Measurements from ENCODE around the gene RNF113B.

Gene RNF113B

GRCh38 chr13:98169331-98169730 lies 7.7 kb downstream of the RNF113B start:
- H2AK5ac ChIP-seq (ENCODE audit: low read length, severe bottlenecking), result peak overlapping the region; percentile 75
- no peak overlapping the region for H2BK15ac ChIP-seq (ENCODE audit: low read depth, poor library complexity, severe bottlenecking)
- no peak overlapping the region for H3K4ac ChIP-seq (ENCODE audit: low read depth in 1 of 2, low read length in 2 of 2)
- no peak overlapping the region for H3K23ac ChIP-seq (ENCODE audit: low read length in 2 of 2)
- H4K91ac ChIP-seq (ENCODE audit: low read length), result no peak overlapping the region
- H3K14ac ChIP-seq (ENCODE audit: low read length in 2 of 2), result no peak overlapping the region
- H3K9me3 ChIP-seq (ENCODE audit: control insufficient read depth, low read length), result no peaks in the 10 kb centered on the region
- H3K4me1 ChIP-seq (ENCODE audit: control insufficient read depth, insufficient read depth, low read depth, low read length), result peaks cover 13% of the 10 kb centered on the region
- H3K4me3 ChIP-seq (ENCODE audit: insufficient read depth in 1 of 2, low read depth in 1 of 2, low read length in 2 of 2), result no peak overlapping the region
- no peak overlapping the region for H2BK12ac ChIP-seq (ENCODE audit: low read length in 2 of 2)
- H3K79me1 ChIP-seq (replicated peaks; ENCODE audit: low read length, poor library complexity, severe bottlenecking), result peaks cover 9% of the 10 kb centered on the region
- no CpG with 5 or more reads among the region's 3 CpGs for WGBS
- no peak overlapping the region for H2AFZ ChIP-seq (ENCODE audit: low read depth, low read length)
- H3K27me3 ChIP-seq (ENCODE audit: control insufficient read depth in 1 of 2, insufficient read depth in 1 of 2, low read length in 2 of 2), result no peaks in the 10 kb centered on the region
- no peak overlapping the region for H3K4me2 ChIP-seq (ENCODE audit: low read length, poor library complexity, severe bottlenecking)
- H2BK120ac ChIP-seq (ENCODE audit: low read depth, low read length), result no peak overlapping the region
- no peak for DNase-seq
- H3K36me3 ChIP-seq (ENCODE audit: control insufficient read depth in 1 of 2, insufficient read depth in 2 of 2, low read depth in 1 of 2, low read length in 2 of 2), result no peaks in the 10 kb centered on the region
- no peak overlapping the region for H2BK5ac ChIP-seq (ENCODE audit: low read depth, low read length, poor library complexity, severe bottlenecking)
- H4K8ac ChIP-seq (ENCODE audit: low read length), result no peak overlapping the region
- no peak overlapping the region for H3K18ac ChIP-seq (ENCODE audit: low read depth in 1 of 2, low read length in 2 of 2)
- no peak overlapping the region for H3K9ac ChIP-seq (ENCODE audit: low read length)
- no peak overlapping the region for H3K27ac ChIP-seq (ENCODE audit: low read length, poor library complexity, severe bottlenecking)

- no peak overlapping the region for H3K4me3 ChIP-seq (ENCODE audit: insufficient read depth in 1 of 2, low read depth in 1 of 2, low read length in 2 of 2)
- no peak overlapping the region for H3K23ac ChIP-seq (ENCODE audit: low read length in 2 of 2)
- no peak for DNase-seq
Observed at GRCh38 chr13:98162935-98163334, 14.1 kb downstream of the RNF113B start.

GRCh38 chr13:98158172-98158899 lies 18.7 kb downstream of the RNF113B start:
- Histone ChIP-seq H3K27ac (ENCODE audit: low read length, poor library complexity, severe bottlenecking) (no peak overlapping the region), H3K4ac (ENCODE audit: low read depth in 1 of 2, low read length in 2 of 2) (no peak overlapping the region), H3K4me1 (ENCODE audit: control insufficient read depth, insufficient read depth, low read depth, low read length) (peaks cover 4% of the 10 kb centered on the region), H3K23ac (ENCODE audit: low read length in 2 of 2) (no peak overlapping the region), H2BK12ac (ENCODE audit: low read length in 2 of 2) (no peak overlapping the region), H4K8ac (ENCODE audit: low read length) (no peak overlapping the region), H2BK5ac (ENCODE audit: low read depth, low read length, poor library complexity, severe bottlenecking) (no peak overlapping the region), H2AK5ac (ENCODE audit: low read length, severe bottlenecking) (no peak overlapping the region), H3K14ac (ENCODE audit: low read length in 2 of 2) (no peak overlapping the region), H2AFZ (ENCODE audit: low read depth, low read length) (no peak overlapping the region), H3K79me1 (replicated peaks; ENCODE audit: low read length, poor library complexity, severe bottlenecking) (peaks cover 21% of the 10 kb centered on the region), H3K18ac (ENCODE audit: low read depth in 1 of 2, low read length in 2 of 2) (no peak overlapping the region), H3K4me2 (ENCODE audit: low read length, poor library complexity, severe bottlenecking) (no peak overlapping the region), H3K4me3 (ENCODE audit: insufficient read depth in 1 of 2, low read depth in 1 of 2, low read length in 2 of 2) (no peak overlapping the region), H2BK15ac (ENCODE audit: low read depth, poor library complexity, severe bottlenecking) (no peak overlapping the region), H4K91ac (ENCODE audit: low read length) (no peak overlapping the region), H2BK120ac (ENCODE audit: low read depth, low read length) (no peak overlapping the region), H3K9me3 (ENCODE audit: control insufficient read depth, low read length) (no peaks in the 10 kb centered on the region), H3K36me3 (ENCODE audit: control insufficient read depth in 1 of 2, insufficient read depth in 2 of 2, low read depth in 1 of 2, low read length in 2 of 2) (peaks cover 0 to 14% of the 10 kb centered on the region in 2 experiments), H3K9ac (ENCODE audit: low read length) (no peak overlapping the region), H3K27me3 (ENCODE audit: control insufficient read depth in 1 of 2, insufficient read depth in 1 of 2, low read length in 2 of 2) (no peaks in the 10 kb centered on the region)
- DNase-seq, result no peak
- WGBS, result 99% methylated on average over 5 of the region's 5 CpGs

More at GRCh38 chr13:98162935-98163334, 14.1 kb downstream of the RNF113B start:
- Histone ChIP-seq H4K91ac (ENCODE audit: low read length) (no peak overlapping the region), H3K4me2 (ENCODE audit: low read length, poor library complexity, severe bottlenecking) (no peak overlapping the region), H3K4me1 (ENCODE audit: control insufficient read depth, insufficient read depth, low read depth, low read length) (peaks cover 2% of the 10 kb centered on the region), H3K4ac (ENCODE audit: low read depth in 1 of 2, low read length in 2 of 2) (no peak overlapping the region), H3K18ac (ENCODE audit: low read depth in 1 of 2, low read length in 2 of 2) (no peak overlapping the region), H3K9me3 (ENCODE audit: control insufficient read depth, low read length) (no peaks in the 10 kb centered on the region), H2AK5ac (ENCODE audit: low read length, severe bottlenecking) (no peak overlapping the region), H3K36me3 (ENCODE audit: control insufficient read depth in 1 of 2, insufficient read depth in 2 of 2, low read depth in 1 of 2, low read length in 2 of 2) (peaks cover 0 to 4% of the 10 kb centered on the region in 2 experiments), H2BK120ac (ENCODE audit: low read depth, low read length) (no peak overlapping the region), H2AFZ (ENCODE audit: low read depth, low read length) (no peak overlapping the region), H2BK5ac (ENCODE audit: low read depth, low read length, poor library complexity, severe bottlenecking) (no peak overlapping the region), H4K8ac (ENCODE audit: low read length) (no peak overlapping the region), H2BK12ac (ENCODE audit: low read length in 2 of 2) (no peak overlapping the region), H3K27me3 (ENCODE audit: control insufficient read depth in 1 of 2, insufficient read depth in 1 of 2, low read length in 2 of 2) (no peaks in the 10 kb centered on the region), H3K27ac (ENCODE audit: low read length, poor library complexity, severe bottlenecking) (no peak overlapping the region), H3K14ac (ENCODE audit: low read length in 2 of 2) (no peak overlapping the region), H3K9ac (ENCODE audit: low read length) (no peak overlapping the region), H2BK15ac (ENCODE audit: low read depth, poor library complexity, severe bottlenecking) (no peak overlapping the region), H3K79me1 (replicated peaks; ENCODE audit: low read length, poor library complexity, severe bottlenecking) (peaks cover 19% of the 10 kb centered on the region)
- 95% methylated on average over 4 of the region's 5 CpGs for WGBS

- no peak overlapping the region for H4K91ac ChIP-seq (ENCODE audit: low read length)
- H3K9me3 ChIP-seq (ENCODE audit: control insufficient read depth, low read length), result no peaks in the 10 kb centered on the region
- H2BK5ac ChIP-seq (ENCODE audit: low read depth, low read length, poor library complexity, severe bottlenecking), result no peak overlapping the region
- H3K23ac ChIP-seq (ENCODE audit: low read length in 2 of 2), result no peak overlapping the region
- 86% methylated on average over 1 of the region's 1 CpG for WGBS
- no peaks in the 10 kb centered on the region for H3K27me3 ChIP-seq (ENCODE audit: control insufficient read depth in 1 of 2, insufficient read depth in 1 of 2, low read length in 2 of 2)
- no peak overlapping the region for H3K18ac ChIP-seq (ENCODE audit: low read depth in 1 of 2, low read length in 2 of 2)
- no peak overlapping the region for H3K9ac ChIP-seq (ENCODE audit: low read length)
- H3K36me3 ChIP-seq (ENCODE audit: control insufficient read depth in 1 of 2, insufficient read depth in 2 of 2, low read depth in 1 of 2, low read length in 2 of 2), result peaks cover 0 to 14% of the 10 kb centered on the region in 2 experiments
- H3K4me3 ChIP-seq (ENCODE audit: insufficient read depth in 1 of 2, low read depth in 1 of 2, low read length in 2 of 2), result no peak overlapping the region
- no peak overlapping the region for H3K4ac ChIP-seq (ENCODE audit: low read depth in 1 of 2, low read length in 2 of 2)
- no peak overlapping the region for H3K4me2 ChIP-seq (ENCODE audit: low read length, poor library complexity, severe bottlenecking)
- H2BK15ac ChIP-seq (ENCODE audit: low read depth, poor library complexity, severe bottlenecking), result no peak overlapping the region
- no peak overlapping the region for H2AFZ ChIP-seq (ENCODE audit: low read depth, low read length)
- H3K4me1 ChIP-seq (ENCODE audit: control insufficient read depth, insufficient read depth, low read depth, low read length), result peaks cover 4% of the 10 kb centered on the region
- H3K14ac ChIP-seq (ENCODE audit: low read length in 2 of 2), result no peak overlapping the region
- H2AK5ac ChIP-seq (ENCODE audit: low read length, severe bottlenecking), result no peak overlapping the region
- no peak overlapping the region for H4K8ac ChIP-seq (ENCODE audit: low read length)
- H2BK120ac ChIP-seq (ENCODE audit: low read depth, low read length), result no peak overlapping the region
- H2BK12ac ChIP-seq (ENCODE audit: low read length in 2 of 2), result no peak overlapping the region
- DNase-seq, result no peak
- H3K79me1 ChIP-seq (replicated peaks; ENCODE audit: low read length, poor library complexity, severe bottlenecking), result peaks cover 18% of the 10 kb centered on the region
- no peak overlapping the region for H3K27ac ChIP-seq (ENCODE audit: low read length, poor library complexity, severe bottlenecking)
Observed at GRCh38 chr13:98157609-98158008, 19.5 kb downstream of the RNF113B start.
